Epithelial cell of proximal tubule (primary cell): Measurements from ENCODE around the gene DYRK3. TPM values are rescaled to one million over a fixed set of nuclear protein-coding genes. Genes with fewer than 3 reads are reported as not detected.

Experiments used
- DNase-seq: peaks from one replicate; pipeline ENCODE4 v3.0.0-alpha.2; 2011; ENCODE audit warnings: low read depth
- H3K4me3 ChIP-seq: 2 replicates; pipeline ENCODE4 v1.5.1; 2011; ENCODE audit warnings: low read depth, mild to moderate bottlenecking, low read length
- total RNA-seq: library from RNA; depleted of rRNA; stranded (reverse); fragments of >200 nt; gene quantifications from 2 replicates; pipeline ENCODE4 v1.2.3, GENCODE V29; 2015
- TF ChIP-seq, protein P1 (sequence below): conservative IDR thresholded peaks from 2 replicates; pipeline ENCODE4 v1.5.1; 2012; ENCODE audit warnings: low read depth, mild to moderate bottlenecking, low read length

Gene DYRK3
- total RNA-seq, 1 donor from 2014 or later = 2.9 TPM

DNA sequence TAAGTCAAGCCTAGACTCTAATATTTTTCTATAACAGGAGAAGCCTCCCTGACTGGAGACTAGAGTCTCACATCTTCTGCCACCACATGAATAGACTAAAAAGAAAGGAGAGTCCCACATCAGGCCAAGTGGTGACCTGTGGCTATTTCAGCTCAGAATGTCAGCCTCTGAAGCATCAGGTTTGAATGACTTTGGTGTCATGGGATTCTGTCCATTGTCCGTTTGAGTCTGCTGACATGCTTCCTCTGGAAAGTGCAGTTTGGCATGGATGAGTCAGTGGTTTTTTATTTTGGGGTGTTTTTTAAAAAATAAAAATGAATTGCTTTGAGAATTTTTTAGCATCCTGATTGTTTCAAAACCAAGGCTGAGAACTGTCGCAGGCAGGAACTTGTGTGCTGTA lies 19.5 kb downstream of the DYRK3 start:
- no peak for DNase-seq
- TF ChIP-seq, protein P1, sequence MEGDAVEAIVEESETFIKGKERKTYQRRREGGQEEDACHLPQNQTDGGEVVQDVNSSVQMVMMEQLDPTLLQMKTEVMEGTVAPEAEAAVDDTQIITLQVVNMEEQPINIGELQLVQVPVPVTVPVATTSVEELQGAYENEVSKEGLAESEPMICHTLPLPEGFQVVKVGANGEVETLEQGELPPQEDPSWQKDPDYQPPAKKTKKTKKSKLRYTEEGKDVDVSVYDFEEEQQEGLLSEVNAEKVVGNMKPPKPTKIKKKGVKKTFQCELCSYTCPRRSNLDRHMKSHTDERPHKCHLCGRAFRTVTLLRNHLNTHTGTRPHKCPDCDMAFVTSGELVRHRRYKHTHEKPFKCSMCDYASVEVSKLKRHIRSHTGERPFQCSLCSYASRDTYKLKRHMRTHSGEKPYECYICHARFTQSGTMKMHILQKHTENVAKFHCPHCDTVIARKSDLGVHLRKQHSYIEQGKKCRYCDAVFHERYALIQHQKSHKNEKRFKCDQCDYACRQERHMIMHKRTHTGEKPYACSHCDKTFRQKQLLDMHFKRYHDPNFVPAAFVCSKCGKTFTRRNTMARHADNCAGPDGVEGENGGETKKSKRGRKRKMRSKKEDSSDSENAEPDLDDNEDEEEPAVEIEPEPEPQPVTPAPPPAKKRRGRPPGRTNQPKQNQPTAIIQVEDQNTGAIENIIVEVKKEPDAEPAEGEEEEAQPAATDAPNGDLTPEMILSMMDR = no peak
- no peak overlapping the region for H3K4me3 ChIP-seq

DNA sequence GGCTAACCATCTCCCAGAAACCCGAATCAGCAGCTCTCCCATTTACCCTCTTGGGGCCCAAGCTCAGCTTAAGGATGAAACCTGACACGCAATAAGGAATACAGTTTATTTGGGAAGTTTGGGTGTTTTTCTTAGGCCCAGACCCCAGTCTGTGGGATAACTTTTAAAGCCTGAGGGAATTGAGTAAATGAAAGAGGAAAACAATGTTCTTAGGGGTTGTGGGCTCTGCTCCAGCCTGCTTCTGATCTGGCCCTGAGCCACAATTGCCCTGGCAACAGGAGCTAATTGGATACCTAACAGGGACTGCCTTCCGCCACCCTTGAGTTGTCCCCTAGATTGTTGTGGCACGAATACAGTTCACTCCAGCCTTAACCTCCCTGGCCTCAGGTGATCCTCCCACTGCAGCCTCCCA lies 20.1 kb downstream of the DYRK3 start:
- no peak overlapping the region for H3K4me3 ChIP-seq
- TF ChIP-seq, protein P1 = no peak
- DNase-seq = no peak

DNA sequence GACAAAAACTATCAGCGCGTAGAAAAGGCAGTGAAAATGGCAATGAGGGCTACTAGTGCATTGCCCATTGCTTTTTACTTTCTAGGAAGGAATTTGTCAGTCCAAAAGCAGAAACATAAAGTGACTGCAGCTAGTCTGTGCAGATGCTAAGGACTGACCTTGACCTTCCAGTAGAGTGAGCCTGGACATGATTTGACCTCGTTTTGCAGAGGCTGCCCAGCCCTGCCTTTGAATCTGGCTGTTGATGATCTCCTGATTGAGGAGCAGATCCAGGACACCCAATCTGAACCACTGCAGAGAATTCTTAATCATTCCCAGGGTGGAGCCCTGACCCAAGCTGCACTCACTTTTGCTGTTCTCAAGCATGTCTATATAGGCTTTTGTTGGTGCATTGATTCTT lies 21.6 kb downstream of the DYRK3 start:
- no peak overlapping the region for H3K4me3 ChIP-seq
- TF ChIP-seq, protein P1 = no peak
- DNase-seq = no peak

DNA sequence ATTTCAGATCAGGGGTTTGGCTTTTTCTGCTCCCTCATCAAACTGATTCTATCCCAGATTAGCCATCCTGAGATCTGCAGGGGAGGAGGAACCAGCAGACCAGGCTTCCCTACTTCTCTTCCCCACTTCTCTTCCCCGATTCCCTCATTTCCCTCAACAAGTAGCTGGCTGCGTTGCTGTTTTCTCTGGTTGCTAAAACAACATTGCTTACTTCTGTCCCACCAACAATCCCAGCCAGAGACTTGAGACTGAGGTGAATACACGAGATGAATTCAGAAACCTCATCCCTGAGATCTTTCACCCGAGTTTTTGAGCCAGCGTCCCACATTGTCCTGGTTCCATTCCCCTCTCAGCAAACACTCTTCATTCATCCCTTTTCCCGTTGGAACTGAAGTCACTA lies 22.4 kb downstream of the DYRK3 start:
- no peak for DNase-seq
- TF ChIP-seq, protein P1 = no peak
- no peak overlapping the region for H3K4me3 ChIP-seq

DNA sequence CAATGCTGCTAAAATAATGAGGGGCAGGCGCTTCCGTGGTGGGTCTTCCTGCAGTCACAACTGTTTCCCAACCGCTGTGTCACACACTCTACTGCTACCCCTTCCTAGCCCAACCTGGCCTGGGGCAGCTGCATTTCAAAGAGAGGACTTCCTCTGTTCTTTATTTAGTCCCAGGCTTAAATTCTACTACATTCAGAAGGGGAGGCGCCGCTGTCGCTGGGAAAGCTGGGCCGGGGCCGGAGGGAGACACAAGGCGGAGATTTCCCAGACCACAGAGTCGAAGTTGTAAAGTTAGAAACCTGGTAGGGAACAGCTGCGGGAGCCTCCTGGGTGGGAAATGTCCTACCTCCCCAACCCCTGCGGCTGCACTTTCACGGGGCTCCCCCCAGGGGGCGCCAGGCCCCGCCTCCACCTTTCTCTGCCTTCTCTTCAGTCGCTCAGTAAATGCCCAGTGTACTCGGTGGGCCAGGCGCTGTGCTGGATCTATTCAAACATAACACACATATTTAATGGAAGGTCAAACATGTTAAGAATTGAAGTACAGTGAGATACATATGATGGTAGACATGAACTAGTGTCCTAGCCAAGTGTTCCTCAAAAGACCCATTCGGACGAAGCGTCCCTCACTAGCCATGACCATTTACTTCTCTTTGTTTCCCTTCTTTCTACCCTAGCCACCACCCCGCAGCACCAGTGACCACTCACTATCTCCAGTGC lies 23.1 kb downstream of the DYRK3 start:
- no peak overlapping the region for H3K4me3 ChIP-seq
- TF ChIP-seq, protein P1 = peak; percentile 73
- DNase-seq = no peak

DNA sequence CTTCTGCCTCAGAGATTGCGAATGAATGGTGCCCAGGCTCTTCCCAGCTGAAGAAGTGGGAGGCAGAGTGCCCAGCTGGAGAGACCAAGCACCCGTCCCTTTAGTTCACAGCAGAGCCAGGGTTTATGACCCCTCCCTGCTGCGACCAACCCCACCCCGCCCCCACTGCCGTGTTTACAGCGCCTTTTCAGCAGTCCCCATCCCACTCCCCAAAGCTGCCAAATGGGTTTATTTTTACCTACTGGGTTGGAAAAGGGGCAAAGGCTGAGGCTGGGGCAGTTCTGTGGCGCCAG lies 23.6 kb downstream of the DYRK3 start:
- DNase-seq = no peak
- TF ChIP-seq, protein P1 = no peak
- H3K4me3 ChIP-seq = no peak overlapping the region

DNA sequence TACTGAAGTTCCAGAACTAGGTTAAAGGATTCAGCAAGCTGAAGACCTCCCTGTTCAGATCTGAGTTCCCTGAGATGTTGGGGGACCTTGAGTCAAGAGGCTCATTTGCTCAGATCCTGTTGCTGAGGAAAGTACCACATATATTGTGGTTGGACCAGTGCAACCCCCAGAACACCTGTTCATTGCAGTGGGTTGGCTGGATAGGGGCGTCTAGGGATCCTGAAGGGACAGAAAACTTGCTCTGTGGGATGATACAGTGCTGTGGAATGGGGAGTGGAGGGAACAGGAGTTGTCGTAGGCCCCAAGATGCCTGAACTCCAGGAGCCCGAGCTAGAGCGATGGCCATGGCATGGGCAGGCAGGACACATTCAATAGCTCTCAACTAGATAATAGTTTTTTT lies 24.8 kb downstream of the DYRK3 start:
- DNase-seq = no peak
- no peak overlapping the region for H3K4me3 ChIP-seq
- TF ChIP-seq, protein P1 = no peak
